Neural cell (in vitro differentiated cells): Measurements from ENCODE around the gene RET.

Source experiments
- CTCF ChIP-seq: fragments of 450-650 bp; IDR thresholded peaks from 2 replicates; pipeline ENCODE4 v1.5.1; 2014; ENCODE audit warnings: antibody characterized with exemption, mild to moderate bottlenecking, moderate library complexity; ENCODE audit not compliant: poor library complexity, severe bottlenecking
- EZH2 ChIP-seq: fragments of 200-600, 300-800 bp; shearing (Covaris generic), sonication (generic); IDR thresholded peaks from 2 replicates; pipeline ENCODE4 v1.6.1; 2014; ENCODE audit warnings: antibody characterized with exemption, low read length, borderline replicate concordance, mild to moderate bottlenecking; ENCODE audit not compliant: insufficient read depth, poor library complexity, severe bottlenecking

- TF ChIP-seq EZH2 (no peak), CTCF (no peak)
Measured at GRCh38 chr10:43110338-43111071, 33.6 kb downstream of the RET start.
